Measurements from ENCODE around the gene FAM174B. TPM values are rescaled to one million over a fixed set of nuclear protein-coding genes. Genes with fewer than 3 reads are reported as not detected.

Gene FAM174B
- total RNA-seq, 1 donor from 2014 or later = 11.0 TPM

- no peak overlapping the region for H3K4me3 Mint-ChIP-seq (ENCODE audit: unreplicated experiment)
- no peak for DNase-seq (ENCODE audit: extremely low spot score, unreplicated experiment)
- no peak overlapping the region for H3K27ac Mint-ChIP-seq (ENCODE audit: unreplicated experiment)
- no peaks in the 10 kb centered on the region for H3K9me3 Mint-ChIP-seq (ENCODE audit: unreplicated experiment)
- TF ChIP-seq CTCF (IDR thresholded peaks at IDR 0.05) = no peak
- peaks cover 2% of the 10 kb centered on the region for H3K27me3 Mint-ChIP-seq (ENCODE audit: unreplicated experiment)
- peaks cover 2% of the 10 kb centered on the region for H3K36me3 Mint-ChIP-seq (ENCODE audit: unreplicated experiment)
- peaks cover 34% of the 10 kb centered on the region for H3K4me1 Mint-ChIP-seq (ENCODE audit: unreplicated experiment)
Observed at GRCh38 chr15:92633418-92633817, 22.2 kb downstream of the FAM174B start.

DNA sequence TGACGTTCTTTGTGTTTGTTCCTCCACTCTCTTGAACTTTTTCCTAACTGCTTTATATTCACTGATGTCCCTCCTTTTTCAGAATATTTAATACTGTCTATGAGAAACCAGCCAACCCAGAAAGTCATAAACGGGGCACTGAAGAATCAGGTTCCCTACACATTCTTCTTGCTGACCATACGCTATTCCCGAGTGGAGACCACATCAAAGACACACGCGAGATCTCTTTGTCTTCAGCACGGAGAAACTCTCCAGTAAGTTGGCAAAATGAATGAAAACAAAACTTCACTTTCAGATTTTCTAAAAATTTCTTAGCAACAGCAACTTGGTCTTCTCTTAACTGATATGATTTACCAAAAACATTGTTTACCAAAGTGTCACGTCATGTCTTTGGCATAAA is 22.6 kb downstream of the FAM174B start:
- DNase-seq (ENCODE audit: extremely low spot score, unreplicated experiment) = no peak
- H3K4me1 Mint-ChIP-seq (ENCODE audit: unreplicated experiment) = peaks cover 30% of the 10 kb centered on the region
- H3K27me3 Mint-ChIP-seq (ENCODE audit: unreplicated experiment) = peaks cover 2% of the 10 kb centered on the region
- no peak for TF ChIP-seq CTCF (IDR thresholded peaks at IDR 0.05)
- H3K4me3 Mint-ChIP-seq (ENCODE audit: unreplicated experiment) = no peak overlapping the region
- no peaks in the 10 kb centered on the region for H3K9me3 Mint-ChIP-seq (ENCODE audit: unreplicated experiment)
- no peak overlapping the region for H3K27ac Mint-ChIP-seq (ENCODE audit: unreplicated experiment)
- H3K36me3 Mint-ChIP-seq (ENCODE audit: unreplicated experiment) = peaks cover 2% of the 10 kb centered on the region

DNA sequence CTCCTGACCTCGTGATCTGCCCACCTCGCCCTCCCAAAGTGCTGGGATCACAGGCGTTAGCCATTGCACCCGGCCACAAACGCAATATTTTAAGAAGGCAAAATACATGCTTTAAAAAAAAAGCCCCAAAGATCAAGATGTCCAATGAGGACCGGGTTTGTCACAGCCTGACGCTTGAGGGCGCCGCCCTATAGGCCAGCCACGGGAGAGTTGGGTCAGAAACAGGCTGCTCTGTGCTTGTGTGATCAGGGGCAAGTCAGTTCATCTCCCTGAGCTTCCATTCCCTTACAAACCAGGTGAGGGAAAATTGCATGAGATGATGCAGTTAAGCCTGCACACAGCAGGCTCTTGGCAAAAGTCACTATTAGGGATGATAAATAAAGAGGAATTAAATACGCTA is 23.9 kb downstream of the FAM174B start:
- H3K36me3 Mint-ChIP-seq (ENCODE audit: unreplicated experiment) = peaks cover 2% of the 10 kb centered on the region
- TF ChIP-seq CTCF (IDR thresholded peaks at IDR 0.05) = no peak
- H3K27ac Mint-ChIP-seq (ENCODE audit: unreplicated experiment) = no peak overlapping the region
- DNase-seq (ENCODE audit: extremely low spot score, unreplicated experiment) = no peak
- H3K4me3 Mint-ChIP-seq (ENCODE audit: unreplicated experiment) = no peak overlapping the region
- H3K9me3 Mint-ChIP-seq (ENCODE audit: unreplicated experiment) = no peaks in the 10 kb centered on the region
- peaks cover 17% of the 10 kb centered on the region for H3K4me1 Mint-ChIP-seq (ENCODE audit: unreplicated experiment)
- H3K27me3 Mint-ChIP-seq (ENCODE audit: unreplicated experiment) = peaks cover 2% of the 10 kb centered on the region

DNA sequence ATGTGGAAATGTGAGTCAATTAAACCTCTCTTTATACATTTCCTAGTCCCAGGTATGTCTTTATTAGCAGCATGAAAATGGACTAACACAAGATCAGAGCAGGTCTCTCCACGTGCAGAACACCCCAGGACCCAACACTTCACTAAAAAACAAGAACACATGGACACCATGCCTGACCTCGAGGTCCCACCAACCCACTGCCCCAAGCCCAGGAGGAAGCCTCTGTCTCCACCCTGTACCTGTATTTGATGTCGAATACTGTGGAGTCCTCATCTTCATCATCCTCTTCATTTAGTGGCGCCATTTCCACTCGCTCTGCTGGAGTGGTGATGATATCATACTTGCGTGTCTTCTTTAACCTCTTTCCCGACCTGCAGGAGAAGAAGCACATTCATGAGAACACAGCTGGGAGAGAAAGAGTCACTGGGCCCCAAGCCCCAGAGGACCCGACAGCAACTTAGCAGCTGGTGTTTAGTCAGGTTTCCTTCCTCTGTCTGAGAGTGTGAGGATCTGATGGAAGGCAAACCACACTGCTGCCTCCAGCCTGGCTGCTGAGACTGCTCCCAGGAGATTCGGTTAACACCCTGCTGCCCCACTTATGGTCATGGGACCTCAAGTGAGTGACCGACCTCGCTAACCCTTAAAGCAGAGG is 25.5 kb downstream of the FAM174B start:
- Mint-ChIP-seq H3K27me3 (ENCODE audit: unreplicated experiment) (peaks cover 2% of the 10 kb centered on the region), H3K36me3 (ENCODE audit: unreplicated experiment) (peaks cover 2% of the 10 kb centered on the region), H3K9me3 (ENCODE audit: unreplicated experiment) (no peaks in the 10 kb centered on the region), H3K27ac (ENCODE audit: unreplicated experiment) (no peak overlapping the region), H3K4me1 (ENCODE audit: unreplicated experiment) (peaks cover 20% of the 10 kb centered on the region), H3K4me3 (ENCODE audit: unreplicated experiment) (no peak overlapping the region)
- no peak for TF ChIP-seq CTCF (IDR thresholded peaks at IDR 0.05)
- DNase-seq (ENCODE audit: extremely low spot score, unreplicated experiment) = no peak

DNA sequence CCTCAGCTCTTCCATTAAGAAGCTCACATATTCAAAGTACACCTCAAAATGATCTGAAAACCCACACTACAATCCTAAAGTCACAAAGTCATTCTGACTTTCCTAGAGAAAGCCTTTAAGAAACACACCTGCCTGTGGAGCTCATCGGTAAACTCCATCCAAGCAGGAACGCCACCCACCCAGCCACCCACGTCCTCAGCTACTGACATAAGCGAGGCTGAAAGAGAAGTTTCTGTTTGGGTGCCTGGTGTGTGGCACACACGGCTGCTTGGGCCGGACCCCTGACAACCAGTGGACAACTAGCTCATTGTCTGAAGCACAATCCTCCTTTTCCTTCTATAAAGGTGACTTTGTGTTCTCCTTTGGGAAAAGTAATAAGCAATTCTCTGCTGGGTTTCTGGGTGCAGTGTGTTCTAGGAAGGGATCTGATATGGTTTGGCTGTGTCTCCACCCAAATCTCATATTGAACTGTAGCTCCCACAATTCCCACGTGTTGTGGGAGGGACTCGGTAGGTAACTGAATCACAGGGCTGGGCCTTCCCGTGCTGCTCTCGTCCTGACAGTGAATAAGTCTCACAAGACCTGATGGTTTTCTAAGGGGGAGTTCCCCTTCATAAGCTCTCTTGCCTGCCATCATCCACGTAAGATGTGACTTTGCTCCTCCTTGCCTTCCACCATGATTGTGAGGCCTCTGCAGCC is 26.1 kb downstream of the FAM174B start:
- Mint-ChIP-seq H3K9me3 (ENCODE audit: unreplicated experiment) (no peaks in the 10 kb centered on the region), H3K36me3 (ENCODE audit: unreplicated experiment) (peaks cover 2% of the 10 kb centered on the region), H3K4me1 (ENCODE audit: unreplicated experiment) (peaks cover 27% of the 10 kb centered on the region), H3K4me3 (ENCODE audit: unreplicated experiment) (no peak overlapping the region), H3K27me3 (ENCODE audit: unreplicated experiment) (peaks cover 2% of the 10 kb centered on the region), H3K27ac (ENCODE audit: unreplicated experiment) (no peak overlapping the region)
- no peak for TF ChIP-seq CTCF (IDR thresholded peaks at IDR 0.05)
- no peak for DNase-seq (ENCODE audit: extremely low spot score, unreplicated experiment)

All from osteocyte (in vitro differentiated cells).